Central memory CD4-positive, alpha-beta T cell (primary cell): Measurements from ENCODE around the gene EXT2.

ENCODE experiments used
- DNase-seq: peaks from one replicate; pipeline ENCODE4 v3.0.0; 2022

Gene EXT2

DNA sequence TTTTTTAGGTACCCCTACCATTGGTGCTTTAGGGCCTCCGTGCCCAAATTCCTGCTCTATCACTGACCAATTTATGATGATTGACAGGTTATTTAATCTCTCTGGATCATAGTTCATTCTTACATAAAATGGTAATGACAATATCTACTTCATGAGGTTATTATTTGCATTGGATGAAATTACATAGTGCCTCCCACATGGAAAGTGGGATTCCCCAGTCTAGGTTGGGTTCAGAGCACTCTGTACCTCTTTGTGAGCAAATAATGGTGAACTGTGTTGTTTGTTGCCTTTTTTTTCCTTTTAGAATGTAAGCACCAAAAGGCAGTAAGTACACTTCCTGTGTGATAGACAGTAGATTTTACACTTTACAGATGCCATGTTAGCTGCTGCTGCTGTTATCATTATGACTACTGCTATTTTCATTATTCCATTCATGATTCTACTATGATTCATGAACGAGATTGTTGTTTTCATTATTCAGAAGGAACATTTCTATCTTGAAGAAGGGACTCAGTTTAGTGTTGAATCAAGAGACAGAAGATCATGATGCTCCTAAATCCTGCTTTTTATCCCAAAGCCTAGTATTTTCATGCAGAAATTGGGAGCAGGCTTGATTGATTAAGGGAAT is 113.6 kb downstream of the EXT2 start:
- DNase-seq, result no peak

GRCh38 chr11:44212128-44212527 is 116.7 kb downstream of the EXT2 start:
- DNase-seq, result no peak

DNA sequence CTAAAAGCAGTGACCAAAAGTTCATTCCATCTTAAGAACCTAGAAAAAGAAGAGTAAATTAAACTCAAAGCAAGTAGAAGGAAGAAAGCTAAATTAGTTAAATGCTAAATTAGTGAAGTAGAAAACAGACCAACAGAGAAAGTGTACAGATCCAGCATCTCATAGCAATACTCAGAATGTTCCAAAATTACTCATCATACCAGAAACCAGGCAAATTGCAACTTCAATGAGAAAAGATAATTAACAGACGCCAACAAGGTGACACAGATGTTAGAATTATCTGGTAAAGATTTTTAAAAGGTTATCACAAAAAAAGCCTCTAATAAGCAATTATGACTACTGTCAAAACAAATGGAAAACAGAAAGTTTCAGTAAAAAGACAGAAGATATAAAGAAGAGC is 117.7 kb downstream of the EXT2 start:
- DNase-seq, result no peak

GRCh38 chr11:44217432-44217831 is 122.0 kb downstream of the EXT2 start:
- DNase-seq, result no peak

DNA sequence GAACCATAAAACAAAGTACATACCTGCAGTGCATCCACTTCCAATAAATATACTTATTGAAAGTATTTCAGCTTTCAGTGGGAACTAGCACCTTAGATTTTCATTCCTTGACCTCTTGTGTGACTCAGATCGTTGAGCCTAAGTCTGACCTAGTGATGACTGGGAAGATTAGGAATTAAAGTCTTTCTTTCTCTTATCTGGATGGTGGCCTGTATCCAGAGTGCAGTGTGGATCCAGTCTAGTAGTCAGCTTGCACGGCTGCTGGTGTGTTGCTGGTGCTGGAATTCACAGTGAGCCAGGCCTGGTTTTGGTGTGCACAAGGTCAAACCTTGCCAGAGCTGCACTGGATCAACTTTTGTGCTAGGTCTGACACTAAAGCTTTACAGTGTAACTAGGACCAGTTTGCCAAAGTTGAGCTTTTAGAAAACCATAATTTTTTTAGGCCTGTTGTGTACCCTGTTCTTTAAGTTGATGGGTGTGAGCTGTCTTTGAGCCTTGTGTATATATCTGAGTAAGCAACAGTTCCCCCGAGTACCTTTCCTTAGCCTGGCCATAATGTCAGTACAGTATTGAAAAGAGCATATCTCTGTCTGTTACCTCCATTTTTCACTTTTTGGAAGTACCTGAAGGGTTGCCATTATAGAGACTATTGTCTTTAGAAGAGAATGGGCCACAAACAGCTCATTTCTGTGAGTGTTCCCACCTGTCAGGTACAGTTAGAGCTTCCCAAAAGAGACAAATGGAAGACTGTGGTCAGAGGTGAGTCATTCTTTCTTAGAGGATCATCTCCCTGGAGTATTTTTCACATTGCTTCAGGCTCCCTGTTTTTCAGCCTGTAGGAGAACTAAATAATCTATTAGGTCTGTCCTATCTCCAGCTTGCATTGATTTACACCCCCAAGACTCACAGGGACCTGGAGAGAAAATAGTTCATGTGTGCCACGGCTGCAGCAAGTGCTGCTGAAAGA is 124.6 kb downstream of the EXT2 start:
- no peak for DNase-seq

DNA sequence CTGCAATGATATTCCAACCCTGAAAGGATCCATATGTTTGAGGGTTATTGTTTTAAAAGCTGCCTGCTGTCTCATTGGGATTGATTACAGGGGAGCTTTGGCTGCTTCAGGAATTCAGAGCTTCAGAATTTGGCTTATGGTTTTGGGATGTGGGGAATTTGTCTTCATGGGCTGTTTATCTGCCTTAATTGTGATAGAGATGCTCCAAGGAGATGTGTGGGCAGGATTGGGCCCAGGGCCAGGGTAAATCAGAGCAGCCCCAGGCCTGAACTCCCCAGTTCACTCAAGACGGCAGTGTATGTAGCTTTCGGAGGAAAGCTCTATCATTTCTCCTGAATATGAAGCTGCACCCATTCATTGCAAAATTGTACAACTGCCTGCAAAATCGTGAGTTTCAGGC is 126.0 kb downstream of the EXT2 start:
- no peak for DNase-seq

DNA sequence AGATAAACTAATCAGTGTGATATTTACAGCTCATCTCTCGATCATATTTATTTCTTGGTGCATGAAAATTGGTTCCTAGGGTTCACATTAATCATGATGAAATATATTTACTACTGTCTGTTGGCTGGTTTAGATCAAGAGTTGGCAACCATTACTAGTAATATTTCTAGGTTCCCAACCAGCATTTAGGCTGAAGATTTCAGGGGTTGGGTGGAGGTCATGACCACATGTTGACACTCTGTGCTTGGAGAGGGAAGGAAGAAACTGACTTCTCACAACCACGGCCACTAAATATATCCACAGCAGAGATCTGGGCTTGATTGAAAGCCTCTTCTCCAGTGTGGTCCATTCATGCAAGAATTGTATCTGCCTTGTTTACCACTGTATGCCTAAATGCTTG is 126.5 kb downstream of the EXT2 start:
- DNase-seq, result no peak

GRCh38 chr11:44223238-44223637 is 127.8 kb downstream of the EXT2 start:
- no peak for DNase-seq

- no peak for DNase-seq
Observed at GRCh38 chr11:44224867-44225501, 129.5 kb downstream of the EXT2 start.

GRCh38 chr11:44226490-44226889 is 131.0 kb downstream of the EXT2 start:
- no peak for DNase-seq

DNA sequence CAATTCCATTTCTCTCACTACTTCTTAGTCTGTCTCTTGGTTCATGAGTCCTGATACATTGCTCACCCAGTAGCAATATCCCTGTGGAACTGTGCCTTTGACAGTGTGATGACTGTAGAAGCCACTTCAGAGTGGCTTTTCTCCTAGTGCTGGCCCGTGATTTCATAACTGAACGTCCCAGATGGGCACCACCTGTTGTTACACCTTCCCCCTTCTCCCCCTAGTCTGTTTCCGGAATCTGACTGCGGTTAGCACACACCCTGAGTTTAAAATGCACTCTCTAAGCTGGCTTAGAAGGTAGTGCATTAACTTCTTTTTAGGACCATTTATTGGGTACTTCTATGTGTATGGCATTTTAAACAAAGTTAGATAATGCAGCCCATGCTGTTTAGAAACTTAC is 131.5 kb downstream of the EXT2 start:
- no peak for DNase-seq

GRCh38 chr11:44228379-44228778 is 132.9 kb downstream of the EXT2 start:
- DNase-seq, result no peak

- no peak for DNase-seq
Observed at GRCh38 chr11:44229098-44229497, 133.6 kb downstream of the EXT2 start.

- DNase-seq, result no peak
Observed at GRCh38 chr11:44229624-44230023, 134.1 kb downstream of the EXT2 start.

GRCh38 chr11:44235765-44236201 is 140.3 kb downstream of the EXT2 start:
- DNase-seq, result no peak

- DNase-seq, result no peak
Observed at GRCh38 chr11:44236296-44236695, 140.8 kb downstream of the EXT2 start.

DNA sequence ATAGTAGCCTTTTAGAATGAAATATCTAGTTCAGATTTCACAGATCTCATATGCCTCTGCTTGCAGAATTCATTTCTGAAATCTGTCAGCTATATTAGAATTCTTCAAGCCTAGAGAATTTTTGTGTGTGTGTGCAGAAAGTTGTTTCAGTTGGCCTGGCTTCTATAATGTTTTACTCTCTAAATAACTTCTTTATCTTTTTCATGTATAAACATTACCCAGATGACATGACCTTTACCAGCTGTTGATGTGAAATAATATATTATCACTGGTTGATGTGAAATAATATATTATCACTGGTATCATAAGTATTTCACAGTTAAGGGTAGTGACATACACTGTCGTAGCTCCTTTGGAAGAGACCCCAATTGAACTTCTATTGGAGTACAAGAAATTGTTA is 141.7 kb downstream of the EXT2 start:
- no peak for DNase-seq

DNA sequence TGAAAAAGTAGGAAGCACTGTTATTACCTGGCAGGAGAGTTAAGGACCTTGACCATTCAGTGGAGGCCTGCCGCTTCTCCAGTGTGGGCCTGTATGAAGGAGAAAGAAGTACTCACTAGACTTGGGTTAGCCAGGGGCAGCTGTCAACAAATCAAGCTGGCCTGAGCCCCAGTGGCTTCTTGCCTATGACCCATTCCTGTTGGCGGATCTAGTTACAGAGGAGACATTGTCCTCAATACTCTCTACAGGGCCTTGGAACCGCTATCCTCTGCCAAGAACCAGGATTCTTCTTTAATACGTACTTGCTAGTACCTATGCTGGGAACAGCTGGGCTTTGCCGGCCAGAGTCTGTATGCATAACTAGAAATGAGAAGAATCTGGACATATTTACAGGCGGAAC is 146.4 kb downstream of the EXT2 start:
- no peak for DNase-seq

DNA sequence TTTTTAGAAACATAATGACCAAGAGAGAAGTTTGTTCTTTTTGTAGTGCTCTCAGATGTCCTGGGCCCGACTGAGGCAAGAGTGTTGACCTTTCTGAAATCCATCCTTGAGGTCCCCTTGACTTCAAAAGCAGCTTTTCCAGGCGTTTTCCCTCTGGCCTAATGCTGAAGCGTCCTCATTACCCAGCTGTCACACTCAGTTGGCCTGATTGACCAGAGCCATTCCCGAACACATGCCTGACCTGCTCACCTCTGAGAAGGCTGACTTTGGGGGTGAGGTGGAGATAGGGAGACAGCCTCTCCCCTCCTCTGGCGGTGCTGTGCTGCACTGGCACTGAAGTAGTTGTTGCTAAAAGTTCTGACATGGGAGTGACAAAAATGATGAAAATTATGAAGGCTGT is 147.6 kb downstream of the EXT2 start:
- DNase-seq, result no peak

DNA sequence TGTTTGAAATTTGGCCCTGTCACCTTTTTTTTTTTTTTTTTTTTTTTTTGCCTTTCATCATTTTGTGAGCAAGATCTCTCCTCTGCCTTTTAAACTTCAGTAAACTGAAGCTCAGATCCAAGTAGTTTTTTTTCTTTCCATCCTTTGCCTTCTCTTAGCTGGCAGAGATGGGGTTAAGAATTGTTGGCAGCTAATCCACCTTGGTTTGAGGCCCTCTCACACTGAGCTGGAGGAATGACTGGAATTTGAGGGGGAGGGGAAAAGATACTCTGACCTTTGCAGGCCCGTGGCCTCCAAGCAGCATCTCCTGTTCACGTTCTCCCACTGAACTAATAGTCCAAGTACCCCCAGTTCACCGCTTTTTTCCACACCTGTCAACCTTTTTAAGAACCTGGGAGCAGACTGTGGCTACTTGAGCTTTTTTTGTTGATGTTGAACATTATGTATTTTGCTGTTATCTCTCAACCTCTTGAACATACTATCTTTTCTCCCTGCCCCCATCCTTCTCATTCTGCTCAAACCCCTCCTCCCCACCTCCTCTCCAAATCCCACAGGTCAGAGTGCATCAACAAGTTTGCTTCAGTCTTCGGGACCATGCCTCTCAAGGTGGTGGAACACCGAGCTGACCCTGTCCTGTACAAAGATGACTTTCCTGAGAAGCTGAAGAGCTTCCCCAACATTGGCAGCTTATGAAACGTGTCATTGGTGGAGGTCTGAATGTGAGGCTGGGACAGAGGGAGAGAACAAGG is 148.3 kb downstream of the EXT2 start:
- no peak for DNase-seq

- DNase-seq, result no peak
Observed at GRCh38 chr11:44244639-44245310, 149.3 kb downstream of the EXT2 start.

GRCh38 chr11:44246726-44247125 is 151.2 kb downstream of the EXT2 start:
- DNase-seq, result no peak
